HG03025 (cell line): Measurements from ENCODE around the gene MPHOSPH9.

Source experiments
- ATAC-seq: cut with Tn5 transposase; IDR thresholded peaks from one replicate; pipeline ENCODE4 v1.9.1; 2021; ENCODE audit warnings: mild to moderate bottlenecking, moderate library complexity; ENCODE audit not compliant: unreplicated experiment, low FRiP score

Gene MPHOSPH9

DNA sequence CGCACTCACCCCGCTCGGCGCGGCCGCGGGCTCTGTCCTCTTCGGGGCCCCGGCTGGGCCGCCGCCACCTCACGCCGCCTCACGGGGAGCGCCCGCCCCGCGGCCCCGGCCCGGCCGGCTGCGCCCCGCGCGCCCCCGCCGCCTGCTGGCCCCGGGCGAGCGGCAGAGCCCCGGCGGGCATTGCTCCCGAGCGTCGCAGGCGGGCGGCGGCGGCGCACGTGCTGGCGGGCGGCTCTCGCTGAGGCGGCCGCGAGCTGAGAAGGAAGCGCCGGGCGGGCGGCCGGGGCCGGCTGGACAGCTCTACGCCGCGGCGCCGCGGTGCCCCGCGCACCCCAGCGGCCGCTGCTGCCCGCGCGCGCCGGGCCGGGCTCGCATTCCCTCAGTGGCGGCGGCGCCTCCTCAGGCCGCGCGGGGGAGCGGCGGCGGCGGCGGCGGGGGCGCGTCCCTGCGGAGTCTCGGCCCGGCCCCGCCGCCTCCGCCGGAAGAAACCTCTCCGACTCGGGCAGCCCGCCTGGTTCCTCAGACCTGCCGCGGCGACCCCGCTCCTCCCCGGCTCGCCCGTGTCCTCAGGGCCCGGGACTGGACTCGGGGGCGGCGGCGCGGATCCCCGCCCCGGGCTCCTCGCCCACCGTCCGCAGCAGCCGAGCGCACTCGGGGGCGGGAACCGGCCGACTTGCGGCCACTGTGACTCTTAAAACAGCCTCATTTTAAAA lies 82.0 kb downstream of the MPHOSPH9 start, which contains the start of gene PITPNM2:
Gene PITPNM2, minus strand, starts transcription at position 347 of the 713 bp plus-strand sequence. CDS start 116,500 bp downstream, outside the sequence.
- ATAC-seq: peak; percentile 47

DNA sequence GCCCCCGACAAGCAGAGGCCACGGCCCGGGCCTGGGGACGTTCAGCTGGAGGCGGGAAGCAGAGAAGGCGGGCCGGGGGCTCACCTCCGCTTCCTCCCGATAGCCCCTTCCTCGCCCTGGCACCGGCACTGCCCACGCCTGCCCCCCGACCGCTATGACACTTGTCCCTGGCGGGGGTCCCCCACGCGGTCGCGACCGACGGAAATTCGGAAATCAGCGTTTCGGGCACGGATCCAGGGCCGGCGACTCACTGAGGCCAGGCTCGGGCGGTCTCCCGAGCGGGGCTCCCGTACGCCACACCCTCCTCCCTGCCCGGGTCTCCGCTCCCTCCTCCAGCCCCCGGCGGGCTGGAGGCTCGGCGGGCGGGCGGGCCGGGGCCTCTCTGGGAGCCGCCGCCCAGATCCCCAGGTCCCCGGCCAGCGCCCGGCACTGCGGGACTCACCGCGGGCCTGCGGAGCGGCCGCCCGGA lies 82.6 kb downstream of the MPHOSPH9 start:
- ATAC-seq: peak; percentile 6

GRCh38 chr12:123149501-123150274 lies 83.3 kb downstream of the MPHOSPH9 start:
- ATAC-seq: no peak

GRCh38 chr12:123149088-123149487 lies 83.9 kb downstream of the MPHOSPH9 start:
- ATAC-seq: no peak

DNA sequence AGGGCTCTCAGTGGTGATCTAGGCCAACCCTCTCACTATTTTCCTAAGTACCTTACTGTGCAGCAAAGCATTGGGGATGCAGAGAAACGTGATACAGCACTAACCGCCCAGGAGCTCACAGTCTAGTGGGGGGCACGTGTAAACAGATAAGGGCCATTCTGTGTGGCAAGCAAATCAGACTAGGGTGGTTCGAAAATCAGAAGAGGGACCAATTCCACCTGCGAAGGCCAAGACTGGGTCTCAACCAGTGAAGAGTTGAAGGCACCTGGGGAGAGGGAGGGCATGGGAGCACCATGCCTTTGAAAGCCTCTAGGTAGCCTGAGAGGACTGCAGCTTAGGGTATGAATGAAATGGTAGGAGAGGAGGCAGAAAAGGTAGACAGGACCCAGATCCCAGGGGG lies 84.3 kb downstream of the MPHOSPH9 start:
- ATAC-seq: no peak

GRCh38 chr12:123148223-123148622 lies 84.7 kb downstream of the MPHOSPH9 start:
- ATAC-seq: no peak

GRCh38 chr12:123145211-123145610 lies 87.7 kb downstream of the MPHOSPH9 start:
- ATAC-seq: no peak

DNA sequence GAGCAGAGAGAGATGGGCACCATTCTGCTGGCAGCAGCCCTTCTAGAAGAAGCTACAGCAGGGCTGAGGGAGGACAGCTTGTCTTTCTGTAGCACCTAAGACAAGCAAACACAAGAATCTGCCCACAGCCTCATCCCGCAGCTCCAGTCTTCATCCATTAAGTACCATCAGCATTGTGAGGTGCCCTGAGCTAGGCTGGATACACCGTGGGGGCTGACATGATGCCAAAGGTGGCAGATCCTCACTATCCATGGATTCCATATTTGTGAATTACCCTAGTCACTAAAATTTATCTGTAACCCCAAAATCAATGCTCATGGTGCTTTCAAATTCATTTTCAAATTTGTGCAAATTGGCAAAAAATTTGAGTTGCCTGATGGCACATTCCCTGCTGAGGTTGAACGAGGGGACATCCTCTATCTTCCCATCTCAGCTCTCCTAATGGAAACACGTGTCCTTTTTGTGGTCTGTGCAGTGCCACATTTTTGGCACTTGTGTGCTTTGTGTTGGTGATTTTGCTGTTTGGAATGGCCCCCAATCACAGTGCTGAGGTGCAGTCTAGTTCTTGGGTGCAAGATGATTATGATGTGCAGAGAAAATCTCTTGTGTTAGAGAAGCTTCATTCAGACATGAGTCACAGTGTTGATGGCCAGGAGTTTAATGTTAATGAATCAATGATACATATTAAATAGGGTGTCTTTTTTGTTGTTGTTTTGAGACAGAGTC lies 89.0 kb downstream of the MPHOSPH9 start:
- ATAC-seq: no peak

DNA sequence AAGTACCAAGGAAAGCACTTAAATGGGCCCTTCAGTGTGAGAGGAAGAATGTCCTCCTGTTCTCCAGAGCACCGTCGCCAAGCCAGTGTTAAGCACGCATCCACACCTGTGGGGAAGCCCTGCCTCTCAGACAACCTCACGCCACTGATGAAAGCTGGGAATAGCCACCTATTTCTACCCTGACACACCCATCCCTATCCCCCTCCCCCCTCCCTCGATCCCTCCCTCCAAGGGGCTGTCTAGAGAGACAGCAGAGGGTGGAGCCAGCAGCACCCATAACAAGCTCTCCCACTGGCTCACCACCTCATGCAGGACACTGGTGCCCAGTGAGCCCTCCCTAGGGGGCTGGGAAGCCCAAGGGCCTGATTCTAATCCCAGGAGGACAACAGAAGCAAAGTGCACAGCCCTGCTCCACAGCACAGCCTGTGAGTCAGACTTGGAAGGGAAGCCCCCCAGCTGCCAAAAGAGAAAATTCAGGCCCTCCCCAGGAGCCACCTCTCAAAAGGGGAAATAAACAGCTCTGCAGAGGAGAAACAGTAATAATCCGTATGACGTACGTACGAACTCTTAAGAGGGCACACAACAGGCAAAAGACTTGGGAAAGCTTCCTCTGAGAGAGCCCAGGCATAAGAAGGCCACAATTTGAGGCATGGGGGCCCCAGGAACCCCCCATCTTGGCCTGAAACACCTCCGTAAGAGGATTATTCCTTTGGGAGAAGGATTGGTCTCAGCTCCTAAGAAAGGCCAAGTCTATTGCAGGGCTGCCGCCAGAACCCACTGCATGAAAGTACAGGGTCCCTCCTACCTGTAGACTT lies 89.8 kb downstream of the MPHOSPH9 start:
- ATAC-seq: no peak

- ATAC-seq: no peak
Measured at GRCh38 chr12:123142518-123142840, 90.5 kb downstream of the MPHOSPH9 start.

GRCh38 chr12:123141615-123142517 lies 91.1 kb downstream of the MPHOSPH9 start:
- no peak for ATAC-seq

- no peak for ATAC-seq
Measured at GRCh38 chr12:123140676-123141614, 92.0 kb downstream of the MPHOSPH9 start.

DNA sequence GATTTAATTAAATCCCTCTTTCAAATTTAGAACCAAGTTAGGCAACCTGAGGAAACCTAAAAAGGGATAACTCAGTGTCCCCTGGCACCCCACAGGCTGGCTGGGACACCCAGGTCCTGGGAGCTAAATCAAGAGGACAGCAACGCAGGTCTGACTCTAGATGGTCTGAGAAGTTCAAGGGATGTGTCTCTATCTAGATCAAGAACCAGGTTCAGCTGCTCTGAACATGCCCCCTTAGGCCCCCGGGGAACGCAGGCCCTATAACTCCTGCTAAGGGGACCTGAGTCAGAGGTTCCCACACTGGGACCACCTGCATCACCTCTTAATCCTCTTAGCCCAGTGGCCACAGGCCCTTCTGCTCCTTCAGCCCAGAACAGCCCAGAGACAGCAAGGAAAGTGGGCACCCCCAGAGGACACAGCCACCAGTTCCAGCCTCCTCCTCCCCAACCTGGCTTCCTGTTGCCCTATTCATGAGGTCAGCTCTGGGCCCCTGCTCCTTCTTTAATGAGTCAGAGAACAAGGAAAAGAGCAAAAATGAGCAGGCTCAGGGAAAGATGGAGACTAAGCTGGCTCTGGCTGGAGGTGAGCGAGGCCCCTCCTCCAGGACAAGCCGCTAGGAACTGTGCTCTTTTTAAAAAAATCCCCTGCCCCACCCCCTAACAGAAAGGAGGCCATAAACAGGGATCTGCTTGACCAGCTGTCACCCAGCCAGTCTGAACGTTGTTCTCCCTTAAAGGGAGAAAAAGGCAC lies 92.8 kb downstream of the MPHOSPH9 start:
- ATAC-seq: no peak

DNA sequence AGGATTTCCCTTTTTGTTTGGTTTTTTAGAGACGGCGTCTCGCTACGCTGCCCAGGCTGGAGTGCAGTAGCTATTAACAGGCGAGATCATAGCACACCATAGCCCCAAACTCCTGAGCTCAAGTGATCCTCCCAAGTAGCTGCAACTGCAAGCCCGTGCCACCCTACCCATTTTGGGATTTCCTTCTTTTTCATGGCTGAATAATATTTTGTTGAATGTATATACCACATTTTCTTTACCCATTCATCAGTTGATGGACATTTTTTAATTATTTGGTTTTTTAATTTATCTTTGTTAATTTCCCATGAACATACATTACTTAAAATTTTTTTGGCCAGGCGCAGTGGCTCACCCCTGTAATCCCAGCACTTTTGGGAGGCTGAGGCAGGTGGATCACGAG lies 97.3 kb downstream of the MPHOSPH9 start:
- ATAC-seq: no peak

DNA sequence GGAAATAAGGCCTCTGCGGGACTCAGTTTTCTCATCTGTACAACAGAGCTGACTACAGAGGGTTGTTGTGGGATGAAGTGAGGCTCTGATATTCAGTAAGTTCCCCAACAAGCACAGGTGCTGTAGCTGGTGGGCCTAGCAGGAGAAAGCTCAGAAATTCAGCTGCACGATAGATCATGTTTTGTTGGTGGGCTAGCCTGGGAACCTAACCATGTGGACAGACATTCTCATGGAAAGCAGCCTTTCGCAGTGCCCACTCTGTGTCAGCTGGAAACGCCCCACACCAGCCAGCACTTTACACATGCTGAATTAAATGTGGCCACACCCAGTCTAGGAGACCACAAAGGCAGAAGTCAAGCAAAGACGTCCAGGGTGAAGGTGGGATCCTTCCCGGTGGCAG lies 98.1 kb downstream of the MPHOSPH9 start:
- no peak for ATAC-seq

GRCh38 chr12:123134271-123134671 lies 98.7 kb downstream of the MPHOSPH9 start:
- ATAC-seq: no peak

DNA sequence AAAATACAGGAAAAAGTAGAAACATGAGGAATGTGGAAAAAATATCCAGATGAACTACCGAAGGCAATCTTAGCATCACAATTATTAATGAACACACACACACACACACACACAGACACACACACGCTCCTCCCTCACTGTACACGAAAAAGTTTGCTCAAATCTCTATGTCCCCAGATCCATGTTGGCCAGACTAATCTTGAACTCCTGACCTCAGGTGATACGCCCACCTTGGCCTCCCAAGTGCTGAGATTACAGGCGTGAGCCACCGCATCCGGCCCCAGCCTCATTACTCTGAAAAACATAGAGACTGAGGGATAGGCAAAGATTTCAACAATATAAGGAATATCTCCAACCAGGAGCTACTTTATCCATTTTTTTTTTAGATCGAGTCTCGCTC lies 99.2 kb downstream of the MPHOSPH9 start:
- no peak for ATAC-seq
